NCI-H345 treated with DMSO at 0.1 percent for 48 hours (cell line): ENCODE results near the gene PPP4R1.
"Not testable (repeated sequence)": the region's sequence is repeated elsewhere in the genome, so short reads cannot be mapped to it uniquely, and the experiment has no call there.

Experiments
- DNase-seq: peaks from one replicate; lab custom pipeline; 2025; ENCODE audit not compliant: unreplicated experiment; lab: John Stamatoyannopoulos, UW

PPP4R1 gene, protein sequence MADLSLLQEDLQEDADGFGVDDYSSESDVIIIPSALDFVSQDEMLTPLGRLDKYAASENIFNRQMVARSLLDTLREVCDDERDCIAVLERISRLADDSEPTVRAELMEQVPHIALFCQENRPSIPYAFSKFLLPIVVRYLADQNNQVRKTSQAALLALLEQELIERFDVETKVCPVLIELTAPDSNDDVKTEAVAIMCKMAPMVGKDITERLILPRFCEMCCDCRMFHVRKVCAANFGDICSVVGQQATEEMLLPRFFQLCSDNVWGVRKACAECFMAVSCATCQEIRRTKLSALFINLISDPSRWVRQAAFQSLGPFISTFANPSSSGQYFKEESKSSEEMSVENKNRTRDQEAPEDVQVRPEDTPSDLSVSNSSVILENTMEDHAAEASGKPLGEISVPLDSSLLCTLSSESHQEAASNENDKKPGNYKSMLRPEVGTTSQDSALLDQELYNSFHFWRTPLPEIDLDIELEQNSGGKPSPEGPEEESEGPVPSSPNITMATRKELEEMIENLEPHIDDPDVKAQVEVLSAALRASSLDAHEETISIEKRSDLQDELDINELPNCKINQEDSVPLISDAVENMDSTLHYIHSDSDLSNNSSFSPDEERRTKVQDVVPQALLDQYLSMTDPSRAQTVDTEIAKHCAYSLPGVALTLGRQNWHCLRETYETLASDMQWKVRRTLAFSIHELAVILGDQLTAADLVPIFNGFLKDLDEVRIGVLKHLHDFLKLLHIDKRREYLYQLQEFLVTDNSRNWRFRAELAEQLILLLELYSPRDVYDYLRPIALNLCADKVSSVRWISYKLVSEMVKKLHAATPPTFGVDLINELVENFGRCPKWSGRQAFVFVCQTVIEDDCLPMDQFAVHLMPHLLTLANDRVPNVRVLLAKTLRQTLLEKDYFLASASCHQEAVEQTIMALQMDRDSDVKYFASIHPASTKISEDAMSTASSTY

DNA sequence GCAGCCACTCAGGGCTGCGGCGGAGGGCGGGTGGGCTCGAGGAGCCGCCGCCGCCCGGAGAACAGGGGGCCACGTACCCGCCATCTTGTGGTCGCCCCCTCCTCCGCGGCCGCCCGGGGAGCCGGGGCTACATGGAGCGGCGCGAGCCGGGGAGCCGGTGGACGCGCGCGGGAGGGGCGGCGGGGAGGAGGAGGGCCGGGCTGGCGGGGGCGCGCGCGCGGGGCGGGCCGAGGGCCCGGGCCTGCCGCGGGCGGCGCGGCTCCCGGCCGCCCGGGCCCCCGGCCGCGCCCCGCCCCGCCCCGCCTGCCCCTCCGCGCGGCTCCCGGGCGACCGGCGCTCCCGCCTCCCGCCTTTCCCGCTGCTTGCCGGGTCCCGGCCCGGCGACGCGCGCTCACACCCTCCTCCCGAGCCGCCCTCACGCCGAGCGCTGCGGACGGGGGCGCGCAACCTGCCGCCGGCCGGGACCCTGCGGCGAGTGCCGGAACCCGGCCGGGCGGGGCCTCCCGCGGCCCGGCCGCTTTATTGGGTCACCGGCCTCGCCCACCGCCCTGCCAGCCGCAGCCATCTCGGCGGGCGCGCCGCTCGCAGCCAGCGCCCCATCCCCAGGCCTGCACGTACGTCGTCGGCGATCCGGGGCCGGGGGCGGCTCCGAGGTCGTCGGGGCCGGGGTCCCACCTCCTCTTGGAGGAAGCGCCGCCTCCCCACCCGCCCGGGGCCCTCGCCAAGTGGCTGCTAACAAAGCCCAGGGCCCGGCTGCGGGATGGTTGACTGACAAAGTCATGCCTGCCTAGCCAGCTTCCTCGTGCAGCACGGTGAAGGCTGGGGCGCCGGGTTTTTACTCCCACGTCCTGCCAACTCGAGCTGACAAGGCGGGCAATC, at the start of gene PPP4R1:
Gene PPP4R1 (minus strand): TSS at position 159 of the 879 bp plus-strand sequence. CDS start 75 bp downstream, at position 84.
- DNase-seq, result peak; percentile 24

DNA sequence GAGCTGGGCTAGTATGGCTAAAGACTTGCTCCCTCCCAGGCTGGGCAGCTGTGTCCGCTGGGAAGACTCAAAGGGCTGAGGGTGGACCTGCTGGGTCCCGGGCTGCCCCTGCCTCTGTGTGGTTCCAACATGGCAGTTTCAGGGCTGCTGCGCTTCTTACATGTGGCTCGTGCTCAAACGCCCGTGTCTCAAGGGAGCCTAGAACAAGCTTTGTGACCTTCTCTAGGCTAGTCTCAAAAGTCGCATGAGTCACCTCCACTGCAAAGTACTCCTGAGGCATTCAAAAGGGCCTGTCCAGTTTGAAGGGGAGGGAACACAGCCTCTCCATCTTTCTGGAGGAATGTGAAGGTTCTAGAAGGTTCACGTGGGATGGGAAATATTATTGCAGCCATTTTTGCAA, 49.0 kb upstream of the PPP4R1 start:
- no peak for DNase-seq

DNA sequence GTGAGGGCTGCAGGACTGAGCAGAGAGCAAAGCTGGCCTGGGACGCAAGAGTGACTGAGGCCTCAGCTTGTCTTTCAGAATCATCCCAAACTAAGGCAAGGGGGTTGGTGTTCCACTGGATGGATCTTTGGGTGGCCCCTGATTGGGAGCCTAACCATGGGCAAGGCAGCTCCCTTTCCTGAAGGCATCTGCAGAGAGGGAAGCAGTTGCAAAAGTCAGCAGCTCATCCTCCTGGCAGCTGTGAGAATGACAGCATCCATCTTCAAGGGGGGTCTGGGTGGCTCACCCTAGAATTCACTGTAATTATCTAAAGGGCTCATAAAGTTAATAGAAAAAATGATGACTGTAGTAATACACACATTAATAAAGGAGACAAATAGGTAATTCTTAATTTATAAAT, 47.2 kb upstream of the PPP4R1 start:
- DNase-seq, result no peak

DNA sequence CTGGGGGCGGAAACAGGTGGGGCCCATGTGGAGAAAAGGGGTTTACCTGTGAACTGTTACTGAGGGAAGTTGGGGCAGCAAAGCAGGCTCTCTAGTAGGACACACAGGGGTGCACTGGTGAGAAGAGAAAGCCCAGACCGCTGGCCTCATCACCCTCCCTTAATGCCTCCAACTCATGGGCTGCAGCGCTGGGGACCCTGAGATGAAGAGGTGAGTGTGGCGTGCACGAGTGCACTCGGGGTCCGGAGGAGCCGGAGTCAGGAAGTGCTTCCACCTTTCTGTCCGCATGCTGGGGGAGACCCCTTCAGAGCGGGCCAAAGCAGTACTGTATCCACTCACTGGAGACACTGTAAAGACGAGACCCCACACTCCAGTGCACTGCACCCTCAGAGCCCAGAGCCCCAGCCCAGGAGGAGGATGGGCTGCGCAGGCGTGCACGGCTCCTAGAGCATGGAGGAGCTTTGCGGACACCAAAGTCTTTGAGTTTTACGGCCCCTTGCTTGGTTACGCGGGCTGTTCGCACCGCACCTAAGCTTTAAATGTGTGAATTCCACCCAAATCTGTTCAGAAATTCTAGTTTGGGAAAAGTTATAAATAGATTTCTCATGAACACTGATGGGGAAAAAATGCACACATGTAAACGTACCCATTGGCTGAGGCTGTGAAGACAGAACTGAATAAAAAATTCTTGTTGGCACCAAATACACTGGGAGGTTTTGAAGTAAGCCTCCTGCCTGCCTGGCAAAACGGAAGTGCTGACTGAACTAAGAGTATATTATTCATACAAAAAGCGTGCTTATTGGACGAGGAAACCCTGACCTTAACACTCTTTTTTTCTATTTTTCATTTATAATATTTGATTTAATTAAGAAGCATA, 45.4 kb upstream of the PPP4R1 start:
- DNase-seq, result no peak

DNA sequence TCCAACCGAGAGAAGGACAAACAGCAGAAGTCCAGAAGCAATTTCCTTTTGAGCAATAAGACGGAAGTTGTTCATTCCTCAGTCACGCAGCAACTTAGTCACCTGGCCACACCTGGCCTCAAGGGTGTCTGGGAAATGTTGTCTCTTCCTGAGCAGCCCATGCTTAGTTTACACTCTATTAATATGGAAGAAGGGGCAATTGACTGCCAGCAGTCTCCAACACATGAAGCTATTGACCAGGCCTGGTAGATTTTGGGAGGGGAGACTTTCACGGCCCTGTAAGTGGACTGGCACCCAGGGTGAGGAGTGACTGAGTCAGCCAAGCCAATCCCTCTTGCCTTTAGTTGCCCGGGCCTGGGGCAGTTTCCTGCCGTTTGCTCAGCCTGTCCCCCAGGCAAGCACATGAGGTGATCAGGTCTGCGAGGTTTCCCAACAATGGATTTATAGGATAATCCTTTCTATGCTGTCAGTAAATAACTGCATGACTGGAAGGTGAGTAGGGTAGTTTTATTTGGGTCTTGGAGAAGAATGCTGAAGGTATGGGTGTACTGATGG, 43.8 kb upstream of the PPP4R1 start:
- no peak for DNase-seq

DNA sequence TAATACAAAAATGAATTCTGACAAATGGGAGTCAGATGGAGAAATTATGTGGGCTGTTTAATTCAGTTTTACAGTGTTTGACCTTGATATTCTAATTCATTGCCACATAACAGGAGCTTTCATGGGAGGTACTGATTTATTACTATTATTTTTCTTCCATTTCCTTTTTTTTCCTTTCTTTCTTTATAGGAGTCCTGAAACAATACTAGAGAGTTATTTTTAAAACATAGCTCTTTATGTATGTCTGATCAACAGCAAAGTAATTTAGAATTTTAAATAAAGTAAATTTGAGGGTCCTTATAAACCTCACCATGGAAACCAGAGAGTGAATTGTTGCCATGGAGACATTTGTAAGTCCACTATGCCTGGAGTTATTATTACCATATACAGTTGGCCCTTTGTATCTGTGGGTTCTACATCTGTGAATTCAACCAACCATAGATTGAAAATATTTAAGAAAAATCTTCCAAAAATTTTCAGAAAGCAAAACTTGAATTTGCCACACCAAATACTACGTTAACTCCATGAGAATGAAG, 40.9 kb upstream of the PPP4R1 start:
- DNase-seq, result no peak

DNA sequence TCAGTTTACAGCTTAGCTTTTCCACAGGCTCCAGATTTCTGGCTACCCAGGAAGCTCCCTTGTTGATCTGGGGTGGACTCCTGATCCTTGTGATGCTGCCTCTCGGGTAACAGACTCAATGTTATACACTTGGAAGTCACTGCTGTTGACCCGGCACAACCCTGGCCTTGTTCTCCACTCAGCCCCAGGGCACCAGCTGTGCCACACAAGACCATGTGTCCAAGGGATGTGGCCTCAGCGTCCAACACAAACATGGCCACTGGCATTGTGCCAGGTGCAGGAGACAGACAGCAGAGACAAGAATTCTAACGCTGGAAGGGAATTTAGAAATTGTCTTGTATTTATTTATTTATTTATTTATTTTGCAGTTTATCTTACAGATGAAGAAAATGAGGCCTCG, 39.0 kb upstream of the PPP4R1 start:
- DNase-seq, result no peak

DNA sequence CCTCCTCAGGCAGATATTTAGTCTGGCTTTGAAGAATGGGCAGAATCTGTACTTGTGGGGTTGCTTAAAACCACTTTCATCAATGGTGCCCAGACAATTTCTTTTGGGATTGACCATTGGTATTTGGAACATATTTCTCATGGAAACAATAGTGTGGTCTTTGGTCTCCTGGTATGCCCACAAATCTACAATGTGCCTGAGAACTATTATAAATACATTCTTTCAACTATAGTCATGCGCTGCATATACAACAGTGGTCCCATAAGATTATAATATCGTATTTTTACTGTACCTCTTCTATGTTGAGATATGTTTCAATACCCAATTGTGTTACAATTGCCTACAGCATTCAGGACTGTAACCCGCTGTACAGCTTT, 34.8 kb upstream of the PPP4R1 start:
- no peak for DNase-seq

DNA sequence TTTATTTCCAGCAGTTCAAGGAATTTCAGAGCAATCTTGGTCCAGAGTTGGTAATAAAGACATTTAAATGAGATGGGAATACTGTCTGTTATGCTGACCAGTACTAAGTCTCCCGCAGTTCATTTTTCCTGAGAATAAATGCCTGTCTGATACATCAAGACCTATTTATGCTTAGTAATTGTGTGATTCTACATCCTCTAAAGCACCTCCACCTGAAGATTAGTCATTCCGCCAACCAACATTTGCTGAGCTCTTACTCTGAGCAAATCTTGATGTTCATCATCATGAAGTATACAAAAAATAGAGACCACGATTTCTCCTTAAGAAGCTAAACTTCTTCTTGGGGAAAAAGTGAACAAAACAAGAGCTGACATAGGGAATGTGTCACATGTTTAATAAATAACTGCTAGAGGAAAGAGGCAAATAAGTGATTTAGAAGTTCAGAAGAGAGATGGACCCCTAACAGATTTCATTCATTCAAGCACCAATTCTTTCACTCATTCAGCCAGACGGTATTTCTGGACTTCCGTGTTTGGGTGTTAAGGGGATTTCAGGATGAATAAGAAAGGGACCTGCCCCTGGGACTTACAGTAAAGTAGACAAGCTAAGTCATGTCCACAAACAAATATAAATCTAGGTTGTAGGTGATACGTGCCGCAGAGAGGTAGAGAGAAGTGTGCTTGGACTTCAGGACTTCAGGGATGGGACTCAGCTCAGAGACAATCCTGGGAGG, 34.2 kb upstream of the PPP4R1 start:
- DNase-seq, result no peak

DNA sequence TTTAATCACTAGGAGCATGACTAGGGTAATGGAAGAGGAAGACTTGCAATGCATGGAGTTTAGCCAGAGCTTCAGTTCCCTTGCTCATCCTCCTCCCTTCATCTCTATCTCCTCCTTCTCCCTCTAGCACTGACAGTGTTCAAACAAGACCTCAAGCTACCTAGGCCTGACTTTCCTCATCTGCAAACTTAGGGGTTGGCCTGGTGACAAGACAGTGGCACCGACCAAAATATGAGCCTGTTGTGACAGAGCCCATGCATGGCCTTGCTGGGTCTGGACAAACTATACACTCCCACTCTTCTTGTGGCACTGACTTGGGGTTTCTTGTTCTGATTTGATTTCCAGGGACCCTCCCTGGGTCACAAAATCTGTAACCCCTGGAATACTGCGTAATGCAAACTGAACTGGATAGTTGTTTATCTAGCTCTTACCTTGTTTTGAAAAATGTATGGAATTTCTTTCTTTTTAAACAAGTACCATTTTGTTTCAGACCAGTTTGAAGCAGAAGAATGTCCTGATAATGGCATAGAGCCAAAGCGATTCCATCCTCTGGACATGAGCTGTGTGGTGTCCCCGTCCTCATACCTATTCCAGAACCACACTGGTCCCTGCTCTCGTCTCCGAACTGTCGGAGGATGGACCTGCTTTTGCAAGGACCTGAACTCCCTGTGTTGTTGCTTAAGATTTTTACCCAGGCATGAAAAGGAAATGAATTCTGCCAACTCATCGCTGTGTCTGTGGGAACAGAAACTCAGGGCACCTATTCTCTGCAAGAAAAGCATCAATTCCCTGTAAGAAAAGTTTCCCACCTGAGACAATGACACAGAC, 33.4 kb upstream of the PPP4R1 start:
- DNase-seq, result no peak

DNA sequence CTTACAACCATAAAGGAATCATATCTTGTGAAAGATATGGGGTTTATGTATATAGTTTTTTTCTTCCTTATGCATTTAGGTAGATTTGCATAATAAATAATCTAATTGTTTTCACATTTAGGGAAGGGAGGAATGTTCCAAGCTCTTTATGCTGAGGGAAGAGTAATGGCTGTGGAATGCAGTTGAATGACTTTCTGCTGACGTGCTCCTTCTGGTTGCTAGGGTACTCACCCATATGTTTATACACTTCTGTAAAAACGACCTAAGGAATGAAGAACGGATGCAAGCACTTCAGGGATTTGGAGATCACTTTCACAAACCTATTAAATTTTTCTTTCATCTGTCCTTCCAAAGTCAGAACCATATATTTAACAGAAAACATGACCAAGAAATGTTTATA, 29.2 kb upstream of the PPP4R1 start:
- no peak for DNase-seq

DNA sequence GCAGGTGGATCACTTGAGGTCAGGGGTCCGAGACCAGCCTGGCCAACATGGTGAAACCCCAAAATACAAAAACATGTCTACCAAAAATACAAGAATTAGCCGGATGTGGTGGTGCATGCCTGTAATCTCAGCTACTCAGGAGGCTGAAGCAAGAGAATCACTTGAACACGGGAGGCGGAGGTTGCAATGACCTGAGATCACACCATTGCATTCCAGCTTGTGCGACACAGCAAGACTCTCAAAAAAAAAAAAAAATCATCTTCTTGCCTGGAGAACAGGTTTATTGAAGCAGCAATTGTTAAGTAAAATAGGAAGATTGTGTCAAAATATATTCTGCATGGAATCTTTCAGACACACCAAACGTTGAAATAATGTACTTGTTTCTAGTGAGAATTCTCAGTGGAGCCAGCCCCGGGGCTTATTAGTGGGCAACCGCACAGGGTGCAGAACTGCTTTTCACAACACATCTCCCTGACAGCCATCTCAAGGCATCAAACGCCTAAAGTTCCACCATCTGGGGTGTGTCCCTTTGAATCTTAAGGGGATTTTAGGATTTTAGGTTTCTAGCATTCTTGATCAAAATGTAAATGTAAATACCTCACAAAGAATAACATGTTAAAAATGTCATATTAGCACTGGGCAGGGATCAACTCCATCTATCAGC, 28.6 kb upstream of the PPP4R1 start:
- DNase-seq, result no peak

DNA sequence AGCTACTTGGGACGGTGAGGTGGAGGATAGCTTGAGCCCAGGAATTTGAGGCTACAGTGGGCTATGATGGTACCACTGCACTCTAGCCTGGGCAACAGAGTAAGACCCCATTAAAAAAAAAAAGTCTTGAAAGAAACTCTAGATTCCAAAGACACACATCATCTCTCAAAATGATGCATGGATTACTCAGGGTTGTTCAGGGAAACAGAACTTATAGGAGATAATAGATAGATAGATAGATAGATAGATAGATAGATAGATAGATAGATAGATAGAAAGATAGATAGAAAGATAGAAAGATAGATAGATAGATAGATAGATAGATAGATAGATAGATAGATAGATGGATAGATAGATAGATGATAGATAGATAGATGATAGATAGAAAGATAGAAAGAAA, 26.7 kb upstream of the PPP4R1 start:
- DNase-seq, result not testable (repeated sequence)

DNA sequence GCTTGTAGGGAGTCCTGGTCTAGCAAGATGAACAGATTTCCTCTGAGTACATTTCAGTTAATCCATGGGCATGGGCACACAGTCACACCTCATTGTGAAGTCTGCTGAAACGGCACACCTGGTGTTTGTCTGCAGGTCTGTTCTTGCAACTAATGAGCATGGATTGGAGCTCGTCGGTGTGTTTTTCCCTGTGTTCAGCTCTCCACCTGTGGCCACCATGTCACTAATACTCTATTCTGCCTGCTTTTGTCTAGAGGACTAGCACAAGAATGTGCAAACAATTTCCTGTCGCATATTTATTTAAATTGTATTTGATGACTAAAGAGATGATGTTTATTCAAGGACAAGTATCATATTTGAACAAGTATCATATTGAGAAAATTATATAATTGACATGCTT, 24.5 kb upstream of the PPP4R1 start:
- DNase-seq, result peak; percentile 27

DNA sequence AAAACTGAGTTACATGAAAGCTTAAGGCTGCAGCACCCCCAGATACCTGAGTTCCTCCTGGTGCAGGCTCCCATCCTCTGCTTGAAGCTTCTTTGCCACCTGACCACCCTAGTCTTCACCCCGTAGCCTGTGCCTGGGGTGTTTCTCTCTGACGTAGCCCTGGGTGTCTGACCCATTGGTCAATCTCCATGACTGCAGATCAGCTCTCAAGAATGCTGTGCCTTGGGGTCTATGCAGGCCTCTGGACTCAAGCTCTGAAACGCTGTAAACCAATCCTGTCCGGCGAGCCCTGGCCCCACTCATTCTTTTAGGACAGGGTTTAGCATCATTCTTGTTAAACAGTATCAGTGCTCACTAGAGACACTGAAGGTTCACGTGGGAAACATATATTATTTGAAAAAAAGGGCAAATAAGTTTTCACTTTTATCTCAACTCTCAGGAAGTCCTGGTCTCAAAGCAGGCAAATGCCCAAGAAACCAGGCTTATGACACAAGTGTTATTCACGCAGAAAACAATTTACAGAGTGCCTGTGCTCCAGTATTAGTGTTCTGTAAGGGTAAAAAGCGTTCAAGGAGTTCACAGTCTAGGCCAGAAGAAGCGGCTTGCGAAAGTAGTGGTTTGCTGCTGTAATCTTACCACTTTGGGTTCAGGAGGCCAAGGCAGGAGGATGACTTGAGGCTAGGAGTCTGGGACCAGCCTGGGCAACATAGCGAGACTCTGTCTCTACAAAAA, 22.8 kb upstream of the PPP4R1 start:
- no peak for DNase-seq

DNA sequence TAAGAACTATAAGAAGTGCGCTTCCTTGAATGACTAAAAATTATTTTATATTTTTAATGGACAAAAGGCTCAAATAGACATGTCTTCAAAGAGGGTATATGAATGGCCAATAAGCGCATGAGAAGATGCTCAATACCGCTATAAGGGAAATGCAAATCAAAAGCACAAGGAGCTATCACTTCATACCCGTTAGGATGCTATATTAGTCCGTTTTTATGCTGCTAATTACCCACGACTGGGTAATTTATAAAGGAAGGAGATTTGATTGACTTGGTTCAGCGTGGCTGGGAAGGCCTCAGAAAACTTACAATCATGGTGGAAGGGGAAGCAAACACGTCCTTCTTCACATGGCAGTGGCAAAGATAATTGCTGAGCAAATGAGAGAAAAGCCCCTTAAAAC, 20.5 kb upstream of the PPP4R1 start:
- DNase-seq, result no peak
